Spleen (tissue), 11 donors: ENCODE measurements around the gene VEGFB. TPM values are rescaled to one million over a fixed set of nuclear protein-coding genes. Genes with fewer than 3 reads are reported as not detected.

Source experiments
- DNase-seq: peaks from one replicate; pipeline ENCODE4 v3.0.0-alpha.2; 2020
- H3K27ac ChIP-seq, 8 donors: fragments of 200-600 bp; sonication (generic) in 7 of 8; 1 replicate in 4 of 8; 2 replicates in 4 of 8; pipeline versions ENCODE4 v1.5.0 to v1.8.0; 2016 to 2021; ENCODE audit warnings: inconsistent platforms in 4 of 8, mild to moderate bottlenecking in 4 of 8, moderate library complexity in 1 of 8
- H3K27me3 ChIP-seq, 7 donors: fragments of 200-600 bp; sonication (generic) in 6 of 7; replicated peaks in 1 of 7; 1 replicate in 4 of 7; 2 replicates in 3 of 7; pipeline versions ENCODE4 v1.5.0 to v1.8.0; 2016 to 2021; ENCODE audit warnings: inconsistent platforms in 3 of 7, mild to moderate bottlenecking in 1 of 7
- H3K36me3 ChIP-seq, 6 donors: fragments of 200-600 bp; sonication (generic) in 5 of 6; 1 replicate in 4 of 6; 2 replicates in 2 of 6; pipeline versions ENCODE4 v1.5.0 to v1.8.0; 2016 to 2021; ENCODE audit warnings: inconsistent platforms in 2 of 6
- H3K4me1 ChIP-seq, 6 donors: fragments of 200-600 bp; sonication (generic) in 5 of 6; 1 replicate in 3 of 6; 2 replicates in 3 of 6; pipeline versions ENCODE4 v1.5.0 to v1.8.0; 2016 to 2021; ENCODE audit warnings: inconsistent platforms in 3 of 6
- H3K4me3 ChIP-seq, 8 donors: fragments of 200-600 bp; sonication (generic) in 7 of 8; 1 replicate in 4 of 8; 2 replicates in 4 of 8; pipeline versions ENCODE4 v1.5.0 to v1.8.0; 2016 to 2021; ENCODE audit warnings: inconsistent platforms in 4 of 8, mild to moderate bottlenecking in 4 of 8, moderate library complexity in 2 of 8
- H3K9me3 ChIP-seq, 8 donors: fragments of 200-600 bp; sonication (generic) in 7 of 8; 1 replicate in 4 of 8; 2 replicates in 4 of 8; pipeline versions ENCODE4 v1.5.0 to v1.8.0; 2016 to 2021; ENCODE audit warnings: inconsistent platforms in 4 of 8
- CTCF ChIP-seq, 11 experiments: fragments of 200-600 bp in 7 of 11; fragments of 450-650 bp in 4 of 11; sonication (generic) in 4 of 11; IDR thresholded peaks in 8 of 11; conservative IDR thresholded peaks in 3 of 11; 1 replicate in 7 of 11; 2 replicates in 4 of 11; pipeline versions ENCODE4 v1.4.0 to v1.8.0; 2016 to 2021; ENCODE audit warnings: antibody characterized with exemption in 11 of 11, inconsistent platforms in 4 of 11, mild to moderate bottlenecking in 1 of 11
- POLR2A ChIP-seq, 3 donors: fragments of 450-650 bp; IDR thresholded peaks; one replicate each; pipeline ENCODE4 v1.5.1; 2017; ENCODE audit warnings: antibody characterized with exemption in 3 of 3, mild to moderate bottlenecking in 1 of 3
- POLR2AphosphoS5 ChIP-seq, 3 donors: sonication (generic); formaldehyde crosslinking; IDR thresholded peaks; one replicate each; pipeline ENCODE4 v1.5.1; 2017; ENCODE audit warnings: antibody characterized with exemption in 3 of 3
- WGBS, 5 donors: extraction: QIAGEN DNeasy Blood & Tissue Kit in 3 of 5; methylation state at CpG; one replicate each; pipeline versions ENCODE4 v1.1.5 to v1.1.7; 2013 to 2018; 5-methylcytosine and 5-hydroxymethylcytosine counted together
- intact Hi-C: fragments of 100-400 bp; cut with DNase I; formaldehyde crosslinking; loops from one replicate; pipeline ENCODE4 v1.15.0; 2023; ENCODE audit warnings: low total_unique reads
- polyA plus RNA-seq, 3 donors: library from polyadenylated mRNA; stranded (reverse); fragments of 200-250 nt; gene quantifications; one replicate each; pipeline ENCODE4 v1.2.1, GENCODE V29; 2013
- total RNA-seq, 7 donors: library from RNA; depleted of rRNA in 3 of 7; stranded (reverse); fragments of >200 nt in 3 of 7; fragmentation: NEBNext Ultra II Directional in 4 of 7; extraction: Animal tissue kit (Norgen Biotek cat#: 25700) in 4 of 7; gene quantifications; one replicate each; pipeline versions ENCODE4 v1.1.0 to v1.2.1, GENCODE V29; 2016 to 2021
- donor health status: healthy with polysubstance abuse.
- donor health status: DM: no; HTN: no; CAD: no; lungs with moderate emphysema.
- donor health status: DM: no; HTN: no; CAD: no.
- donor health status: Bipolar disorder and iron deficiency.
- donor health status: healthy.
- donor health status: DM: no; HTN: no; CAD: no.
- donor health status: DM: yes; HTN: yes; CAD: no.

The VEGFB gene
- total and polyA plus RNA-seq, 10 donors = 38.3 to 103 (median 84.4) TPM

DNA sequence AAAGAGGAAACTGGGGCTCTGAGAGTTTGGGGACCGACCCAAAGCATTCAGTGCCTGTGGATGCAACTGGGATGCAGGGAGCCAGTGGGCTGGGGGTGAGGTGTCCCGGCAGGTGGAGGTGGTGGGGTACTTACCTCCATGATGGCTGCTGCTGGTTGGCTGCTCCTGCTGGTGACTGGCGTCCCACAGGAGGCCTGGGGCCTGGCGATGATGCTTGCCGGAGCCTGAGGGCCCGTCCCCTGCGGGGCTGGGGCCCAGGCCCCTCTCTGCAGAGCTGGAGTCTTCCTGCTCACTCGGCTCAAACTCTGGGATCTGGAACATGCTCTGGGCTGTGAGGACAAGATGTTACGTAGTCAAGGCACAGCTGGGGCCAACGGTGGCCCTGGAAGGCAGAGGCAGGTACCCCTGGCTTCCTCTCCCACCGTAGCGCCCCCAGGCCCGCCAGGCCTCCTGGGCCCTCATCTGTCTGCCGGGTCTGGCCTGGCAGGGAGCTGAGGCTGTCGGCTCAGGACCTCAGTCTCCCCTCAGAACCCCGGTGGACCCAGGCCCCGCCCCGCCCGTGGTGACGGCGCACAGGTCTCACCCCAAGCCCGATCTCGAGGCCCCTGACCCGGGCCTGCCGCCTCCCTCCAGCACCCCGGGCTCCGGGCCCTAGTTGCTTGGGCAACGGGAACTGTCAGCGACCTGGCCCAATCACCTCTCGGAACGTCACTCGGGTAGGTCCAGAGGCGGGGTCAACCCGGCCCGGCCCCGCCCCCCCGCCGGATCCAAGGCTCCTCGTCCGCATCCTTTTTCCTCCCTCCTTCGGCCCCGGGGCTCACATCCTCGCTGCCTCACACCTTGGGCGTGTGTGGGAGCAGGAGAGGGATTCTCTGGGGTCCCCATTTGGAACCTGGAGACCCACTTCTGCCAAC, 49.9 kb downstream of the VEGFB start, which contains the start of gene BAD:
BAD (minus strand) TSS at position 618 of the 914 bp plus-strand sequence; CDS start at position 321, 297 bp downstream.
- DNase-seq = peak; percentile 98
- Histone ChIP-seq H3K4me3 (peak within 1 kb of the TSS; percentile 69 to 96 (median 86)), H3K4me1 (peaks cover 15 to 51% (median 34%) of the 10 kb centered on the region in 6 donors), H3K9me3 (no peaks in the 10 kb centered on the region), H3K27me3 (no peaks in the 10 kb centered on the region), H3K36me3 (peaks cover 0 to 43% (median 0%) of the 10 kb centered on the region in 6 donors), H3K27ac (peak within 1 kb of the TSS; percentile 90 to 100 (median 96))
- 3 to 18% (median 5%) methylated on average over 8 to 44 of the region's 44 CpGs for WGBS, 5 donors
- intact Hi-C loops = no loop called here
- peak; percentile 73 to 83 (median 78) for TF ChIP-seq POLR2AphosphoS5 (IDR thresholded peaks at IDR 0.05)
- no peak for TF ChIP-seq POLR2A (IDR thresholded peaks at IDR 0.05)
- TF ChIP-seq CTCF (IDR thresholded peaks at IDR 0.05 in 8 of 11, conservative IDR thresholded peaks at IDR 0.05 in 3 of 11) = peak in 1 of 11 experiments; percentile 16

DNA sequence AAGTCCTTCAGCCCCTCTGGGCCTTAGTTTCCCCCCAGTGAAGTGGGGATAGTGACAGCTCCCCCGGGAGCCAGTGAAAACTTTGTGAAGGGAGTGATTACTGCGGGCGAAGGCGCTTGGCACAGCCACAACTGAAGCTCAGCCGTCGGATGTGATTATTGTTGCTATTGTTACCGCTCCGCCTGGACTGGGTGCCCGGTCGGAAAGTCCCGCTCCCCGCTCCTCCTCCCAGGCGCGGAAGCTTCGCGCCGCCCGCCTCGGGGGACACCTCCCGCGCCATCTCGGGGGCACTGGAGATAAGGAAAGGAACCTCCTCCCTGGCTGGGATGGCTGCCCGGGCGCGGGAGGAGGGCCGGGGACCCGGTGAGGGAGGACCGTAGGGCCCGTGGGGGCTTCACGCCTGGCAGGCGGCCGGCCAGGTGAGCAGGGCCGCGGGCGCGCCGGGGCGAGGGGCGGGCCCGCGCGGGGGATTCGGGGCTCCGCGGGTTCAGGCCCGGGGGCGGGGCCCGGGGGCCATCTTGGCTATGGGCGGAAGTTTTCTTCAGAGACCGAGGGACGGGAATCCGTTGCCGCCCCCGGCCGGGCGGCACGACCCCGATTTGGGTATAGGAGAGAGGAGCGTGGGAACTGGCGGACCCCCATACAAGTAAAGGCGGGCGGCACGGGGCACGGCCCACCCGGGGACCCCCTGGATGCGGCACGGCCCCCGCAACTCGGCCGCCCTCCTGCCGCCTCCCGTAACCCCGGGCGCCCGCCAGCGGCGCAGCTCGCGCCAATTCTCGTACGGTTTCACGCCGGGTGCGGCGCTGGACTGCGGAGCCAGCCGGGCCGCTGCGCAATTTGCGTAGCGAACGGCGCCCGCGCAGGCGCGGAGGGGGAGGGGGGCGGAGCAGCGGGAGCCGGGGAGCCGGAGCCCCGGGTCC, 50.8 kb downstream of the VEGFB start, which contains the start of gene GPR137:
GPR137 (plus strand) TSS at position 887 of the 923 bp plus-strand sequence. CDS start 677 bp downstream, outside the sequence.
- Histone ChIP-seq H3K27ac (peak within 1 kb of the TSS; percentile 90 to 100 (median 96)), H3K36me3 (peaks cover 0 to 48% (median 0%) of the 10 kb centered on the region in 6 donors), H3K27me3 (peaks cover 0 to 5% (median 0%) of the 10 kb centered on the region in 7 donors), H3K9me3 (no peaks in the 10 kb centered on the region), H3K4me1 (peaks cover 15 to 51% (median 34%) of the 10 kb centered on the region in 6 donors), H3K4me3 (peak within 1 kb of the TSS; percentile 69 to 96 (median 86))
- peak; percentile 43 to 75 (median 71) for TF ChIP-seq POLR2AphosphoS5 (IDR thresholded peaks at IDR 0.05)
- TF ChIP-seq CTCF (IDR thresholded peaks at IDR 0.05 in 8 of 11, conservative IDR thresholded peaks at IDR 0.05 in 3 of 11) = peak in 1 of 11 experiments; percentile 29
- peak in 1 of 3 donors; percentile 47 for TF ChIP-seq POLR2A (IDR thresholded peaks at IDR 0.05)
- WGBS, 5 donors = 0 to 1% (median 0%) methylated on average over 47 to 102 of the region's 102 CpGs
- peak; percentile 98 for DNase-seq
- intact Hi-C loops = no loop called here

DNA sequence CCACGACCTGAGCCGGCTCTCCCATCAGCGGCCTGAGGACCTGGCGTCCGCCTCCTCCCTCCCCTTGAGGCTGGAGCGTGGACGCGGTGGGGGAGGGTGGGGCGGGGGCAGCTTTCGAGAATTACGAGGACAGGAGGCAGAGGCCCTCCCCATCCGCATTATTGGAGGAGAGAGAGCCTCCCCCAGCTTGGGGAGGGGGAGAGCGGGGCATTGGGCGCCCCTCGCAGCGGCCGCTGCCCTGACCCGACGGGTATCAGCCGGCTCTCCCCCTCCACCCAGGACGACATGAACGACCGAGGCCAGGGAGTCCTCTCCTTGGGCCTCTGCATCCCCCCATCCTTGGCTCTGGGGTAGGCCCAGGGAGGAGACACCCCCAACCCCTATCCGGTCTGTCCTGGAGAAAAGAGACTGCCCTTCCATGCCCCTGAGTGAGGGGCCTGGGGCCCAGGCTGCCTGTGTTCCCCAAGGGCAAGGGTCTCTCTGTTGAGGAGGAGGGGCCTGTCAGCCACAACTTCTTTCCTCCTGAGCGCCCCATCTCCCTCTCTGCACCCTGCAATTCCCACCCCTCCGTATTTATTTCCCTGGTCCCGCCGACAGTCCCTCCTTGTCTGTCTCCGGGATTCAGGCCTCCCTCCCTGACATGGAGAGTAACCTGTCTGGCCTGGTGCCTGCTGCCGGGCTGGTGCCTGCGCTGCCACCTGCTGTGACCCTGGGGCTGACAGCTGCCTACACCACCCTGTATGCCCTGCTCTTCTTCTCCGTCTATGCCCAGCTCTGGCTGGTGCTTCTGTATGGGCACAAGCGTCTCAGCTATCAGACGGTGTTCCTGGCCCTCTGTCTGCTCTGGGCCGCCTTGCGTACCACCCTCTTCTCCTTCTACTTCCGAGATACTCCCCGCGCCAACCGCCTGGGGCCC, 51.8 kb downstream of the VEGFB start:
- H3K36me3 ChIP-seq = peaks cover 0 to 41% (median 0%) of the 10 kb centered on the region in 6 donors
- H3K9me3 ChIP-seq = no peaks in the 10 kb centered on the region
- H3K27ac ChIP-seq = peak overlapping the region; percentile 90 to 100 (median 96)
- no peak for TF ChIP-seq CTCF (IDR thresholded peaks at IDR 0.05 in 8 of 11, conservative IDR thresholded peaks at IDR 0.05 in 3 of 11)
- peak in 1 of 3 donors; percentile 7 for TF ChIP-seq POLR2AphosphoS5 (IDR thresholded peaks at IDR 0.05)
- WGBS, 5 donors = 27 to 54% (median 33%) methylated on average over 21 to 40 of the region's 40 CpGs
- peak overlapping the region; percentile 69 to 96 (median 86) for H3K4me3 ChIP-seq
- peaks cover 15 to 58% (median 35%) of the 10 kb centered on the region in 6 donors for H3K4me1 ChIP-seq
- peaks cover 0 to 14% (median 7%) of the 10 kb centered on the region in 7 donors for H3K27me3 ChIP-seq
- DNase-seq = peak; percentile 80
- intact Hi-C loops = no loop called here
